GM13976 (cell line): ENCODE results near the gene L3MBTL3.

Experiments used
- DNase-seq: peaks from one replicate; pipeline ENCODE4 v3.0.0; 2012; ENCODE audit warnings: low spot score
- CTCF ChIP-seq: IDR thresholded peaks from 2 replicates; pipeline ENCODE4 v1.5.1; 2012; ENCODE audit warnings: borderline replicate concordance, mild to moderate bottlenecking; ENCODE audit not compliant: insufficient read depth; ENCODE audit errors: extremely low read depth, missing control alignments, control extremely low read depth
- in situ Hi-C: fragments of 300-500 bp; cut with MboI; formaldehyde crosslinking; loops from one replicate; pipeline ENCODE4 v1.12.0; 2022; ENCODE audit warnings: low sequenced_read_pairs, mixed read lengths, inconsistent platforms; ENCODE audit not compliant: unreplicated experiment

L3MBTL3 gene

GRCh38 chr6:130065609-130066156 lies 47.3 kb downstream of the L3MBTL3 start:
- no peak for TF ChIP-seq CTCF
- in situ Hi-C loops, result loop anchor here (25.0 kb wide), 1 partner anchor 622 kb away; no protein-coding TSS in a partner anchor
- no peak for DNase-seq

- no peak for TF ChIP-seq CTCF
- DNase-seq, result no peak
- in situ Hi-C loops, result loop anchor here (25.0 kb wide), 1 partner anchor 618 kb away; no protein-coding TSS in a partner anchor
Observed at GRCh38 chr6:130069485-130069884, 51.1 kb downstream of the L3MBTL3 start.

- in situ Hi-C loops, result loop anchor here (25.0 kb wide), 1 partner anchor 617 kb away; no protein-coding TSS in a partner anchor
- TF ChIP-seq CTCF, result no peak
- DNase-seq, result no peak
Observed at GRCh38 chr6:130070326-130070725, 51.9 kb downstream of the L3MBTL3 start.

- DNase-seq, result no peak
- in situ Hi-C loops, result loop anchor here (25.0 kb wide), 1 partner anchor 617 kb away; no protein-coding TSS in a partner anchor
Observed at GRCh38 chr6:130070792-130071191, 52.4 kb downstream of the L3MBTL3 start.

GRCh38 chr6:130075879-130076460 lies 57.6 kb downstream of the L3MBTL3 start:
- in situ Hi-C loops, result no loop called here
- TF ChIP-seq CTCF, result no peak
- DNase-seq, result no peak

More at GRCh38 chr6:130070792-130071191, 52.4 kb downstream of the L3MBTL3 start:
- no peak for TF ChIP-seq CTCF

- no peak for DNase-seq
- no peak for TF ChIP-seq CTCF
- in situ Hi-C loops, result no loop called here
Observed at GRCh38 chr6:130076512-130076911, 58.1 kb downstream of the L3MBTL3 start.
